Right lobe of liver (tissue), 6 donors: Measurements from ENCODE around the gene COG7. TPM values are rescaled to one million over a fixed set of nuclear protein-coding genes. Genes with fewer than 3 reads are reported as not detected.

Experiments
- ATAC-seq, 4 donors: fragments of 200-7000 bp; cut with Tn5 transposase; one replicate each; pipeline ENCODE4 v1.9.1; 2020; ENCODE audit warnings: mild to moderate bottlenecking in 4 of 4, moderate library complexity in 4 of 4
- DNase-seq, 3 donors: peaks; one replicate each; pipeline ENCODE4 v3.0.0-alpha.2; 2020
- H3K27ac ChIP-seq, 3 donors: fragments of 200-600 bp; one replicate each; pipeline ENCODE4 v1.8.0; 2022
- H3K27me3 ChIP-seq, 2 donors: fragments of 200-600 bp; one replicate each; pipeline ENCODE4 v1.8.0; 2022
- H3K36me3 ChIP-seq, 4 donors: fragments of 200-600 bp; sonication (generic) in 1 of 4; one replicate each; pipeline versions ENCODE4 v1.5.1 to v1.8.0; 2017 to 2022; ENCODE audit warnings: control low read depth in 1 of 4
- H3K4me1 ChIP-seq, 4 donors: fragments of 200-600 bp; sonication (generic) in 1 of 4; one replicate each; pipeline versions ENCODE4 v1.5.1 to v1.8.0; 2017 to 2022; ENCODE audit warnings: control low read depth in 1 of 4
- H3K4me3 ChIP-seq, 3 donors: fragments of 200-600 bp; one replicate each; pipeline ENCODE4 v1.8.0; 2022
- H3K9me3 ChIP-seq, 4 donors: fragments of 200-600 bp; sonication (generic) in 1 of 4; one replicate each; pipeline versions ENCODE4 v1.5.1 to v1.8.0; 2017 to 2022; ENCODE audit warnings: control low read depth in 1 of 4
- POLR2A ChIP-seq: fragments of 450-650 bp; IDR thresholded peaks from one replicate; pipeline ENCODE4 v1.6.1; 2017; ENCODE audit warnings: antibody characterized with exemption, mild to moderate bottlenecking
- WGBS: methylation state at CpG from one replicate; pipeline ENCODE4 v1.1.6; 2018; ENCODE audit warnings: low coverage, low lambda C conversion rate; ENCODE audit not compliant: insufficient coverage; ENCODE audit errors: missing lambda C conversion rate; 5-methylcytosine and 5-hydroxymethylcytosine counted together
- intact Hi-C, 2 donors: fragments of 100-400 bp; cut with DNase I; formaldehyde crosslinking; loops; one replicate each; pipeline versions ENCODE4 v1.11.2 to v1.14.1; 2022
- total RNA-seq, 6 experiments: library from RNA; depleted of rRNA in 2 of 6; stranded (reverse); fragments of >200 nt in 2 of 6; fragmentation: NEBNext Ultra II Directional in 3 of 6; extraction: Animal tissue kit (Norgen Biotek cat#: 25700) in 3 of 6; gene quantifications; one replicate each; pipeline versions ENCODE4 v1.1.0 to v1.2.4, GENCODE V29; 2016 to 2023
- TF ChIP-seq, protein P1 (sequence below), 4 donors: fragments of 200-600 bp in 3 of 4; fragments of 450-650 bp in 1 of 4; IDR thresholded peaks; one replicate each; pipeline versions ENCODE4 v1.5.1 to v1.8.0; 2016 to 2022; ENCODE audit warnings: antibody characterized with exemption in 4 of 4, mild to moderate bottlenecking in 2 of 4
- donor health status: DM: no; HTN: yes; CAD: no.
- donor health status: DM: no; HTN: no; CAD: no.
- donor health status: DM: no; HTN: no; CAD: no.
- donor health status: DM: no; HTN: yes; CAD: no.
- donor health status: DM: no; HTN: yes; CAD: no.

The COG7 gene
- total RNA-seq, 6 experiments from 2014 or later = 7.5 to 11.2 (median 8.4) TPM

DNA sequence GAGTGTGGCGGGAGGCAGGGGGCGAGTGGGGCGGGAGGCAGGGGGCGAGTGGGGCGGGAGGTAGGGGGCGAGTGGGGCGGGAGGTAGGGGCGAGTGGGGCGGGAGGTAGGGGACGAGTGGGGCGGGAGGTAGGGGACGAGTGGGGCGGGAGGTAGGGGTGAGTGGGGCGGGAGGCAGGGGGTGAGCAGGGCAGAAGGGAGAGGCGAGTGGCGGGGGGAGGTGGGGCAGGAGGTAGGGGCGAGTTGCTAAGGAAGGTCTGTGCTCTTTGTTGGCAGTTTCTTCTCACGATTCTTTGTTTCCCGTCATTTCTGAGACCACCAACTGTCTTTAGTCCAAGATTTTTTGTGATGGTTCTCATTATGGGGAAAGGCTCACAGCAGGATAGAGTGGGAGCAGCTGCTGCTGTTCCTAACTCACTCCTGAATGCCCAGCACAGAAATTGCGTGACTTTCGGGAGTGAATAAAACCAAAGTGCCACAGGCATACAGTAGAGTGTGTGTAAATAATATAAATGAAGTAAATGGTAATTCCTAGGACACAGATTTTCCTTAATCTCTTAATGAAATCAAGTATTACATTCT is 44.7 kb downstream of the COG7 start:
- DNase-seq = no peak
- peaks cover 0 to 57% (median 5%) of the 10 kb centered on the region in 4 donors for H3K36me3 ChIP-seq
- no peak overlapping the region for H3K4me3 ChIP-seq
- WGBS = 88% methylated on average over 16 of the region's 21 CpGs
- no peak for ATAC-seq
- TF ChIP-seq, protein P1, sequence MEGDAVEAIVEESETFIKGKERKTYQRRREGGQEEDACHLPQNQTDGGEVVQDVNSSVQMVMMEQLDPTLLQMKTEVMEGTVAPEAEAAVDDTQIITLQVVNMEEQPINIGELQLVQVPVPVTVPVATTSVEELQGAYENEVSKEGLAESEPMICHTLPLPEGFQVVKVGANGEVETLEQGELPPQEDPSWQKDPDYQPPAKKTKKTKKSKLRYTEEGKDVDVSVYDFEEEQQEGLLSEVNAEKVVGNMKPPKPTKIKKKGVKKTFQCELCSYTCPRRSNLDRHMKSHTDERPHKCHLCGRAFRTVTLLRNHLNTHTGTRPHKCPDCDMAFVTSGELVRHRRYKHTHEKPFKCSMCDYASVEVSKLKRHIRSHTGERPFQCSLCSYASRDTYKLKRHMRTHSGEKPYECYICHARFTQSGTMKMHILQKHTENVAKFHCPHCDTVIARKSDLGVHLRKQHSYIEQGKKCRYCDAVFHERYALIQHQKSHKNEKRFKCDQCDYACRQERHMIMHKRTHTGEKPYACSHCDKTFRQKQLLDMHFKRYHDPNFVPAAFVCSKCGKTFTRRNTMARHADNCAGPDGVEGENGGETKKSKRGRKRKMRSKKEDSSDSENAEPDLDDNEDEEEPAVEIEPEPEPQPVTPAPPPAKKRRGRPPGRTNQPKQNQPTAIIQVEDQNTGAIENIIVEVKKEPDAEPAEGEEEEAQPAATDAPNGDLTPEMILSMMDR (IDR thresholded peaks at IDR 0.05) = no peak
- no peak for TF ChIP-seq POLR2A
- H3K4me1 ChIP-seq = no peaks in the 10 kb centered on the region
- no peaks in the 10 kb centered on the region for H3K9me3 ChIP-seq
- intact Hi-C loops = no loop called here
- no peaks in the 10 kb centered on the region for H3K27me3 ChIP-seq
- H3K27ac ChIP-seq = no peak overlapping the region

DNA sequence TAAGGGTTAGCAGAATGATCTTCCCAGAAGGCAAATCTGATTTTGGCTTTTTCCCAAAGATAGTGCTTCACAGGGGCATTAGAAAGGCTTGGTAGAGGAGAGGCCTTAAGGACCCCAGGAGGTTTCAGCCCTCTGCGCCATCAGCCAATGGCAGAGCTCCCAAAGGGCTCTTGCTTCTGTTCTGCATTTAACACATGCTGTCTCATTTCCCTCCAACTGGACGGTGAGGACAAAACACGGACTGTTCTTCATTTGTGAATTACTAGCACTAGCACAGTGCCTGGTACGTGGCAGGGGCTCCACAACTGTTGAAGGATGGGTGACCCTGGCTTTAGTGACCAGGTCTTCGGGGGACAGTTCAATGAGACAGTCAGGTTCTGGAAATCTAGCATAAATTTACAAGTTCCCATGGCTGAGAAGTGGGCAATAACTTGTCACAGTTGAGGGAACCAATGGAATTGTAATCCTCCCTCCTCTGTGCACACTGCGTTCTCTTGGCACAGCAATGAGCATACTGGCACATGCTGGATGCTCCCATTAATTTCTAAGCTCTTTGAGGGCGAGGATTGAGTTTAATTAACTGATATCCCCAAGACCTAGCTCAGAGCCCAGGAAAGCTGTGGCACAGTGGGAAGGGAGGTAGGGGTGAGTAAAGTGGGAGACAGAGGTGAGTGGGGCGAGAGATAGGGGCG is 45.4 kb downstream of the COG7 start:
- no peaks in the 10 kb centered on the region for H3K9me3 ChIP-seq
- ATAC-seq = no peak
- H3K4me3 ChIP-seq = no peak overlapping the region
- no peaks in the 10 kb centered on the region for H3K27me3 ChIP-seq
- peaks cover 0 to 54% (median 5%) of the 10 kb centered on the region in 4 donors for H3K36me3 ChIP-seq
- no peaks in the 10 kb centered on the region for H3K4me1 ChIP-seq
- no peak for TF ChIP-seq POLR2A
- TF ChIP-seq, protein P1 (IDR thresholded peaks at IDR 0.05) = no peak
- 94% methylated on average over 8 of the region's 9 CpGs for WGBS
- no peak overlapping the region for H3K27ac ChIP-seq
- DNase-seq = no peak
- intact Hi-C loops = no loop called here

DNA sequence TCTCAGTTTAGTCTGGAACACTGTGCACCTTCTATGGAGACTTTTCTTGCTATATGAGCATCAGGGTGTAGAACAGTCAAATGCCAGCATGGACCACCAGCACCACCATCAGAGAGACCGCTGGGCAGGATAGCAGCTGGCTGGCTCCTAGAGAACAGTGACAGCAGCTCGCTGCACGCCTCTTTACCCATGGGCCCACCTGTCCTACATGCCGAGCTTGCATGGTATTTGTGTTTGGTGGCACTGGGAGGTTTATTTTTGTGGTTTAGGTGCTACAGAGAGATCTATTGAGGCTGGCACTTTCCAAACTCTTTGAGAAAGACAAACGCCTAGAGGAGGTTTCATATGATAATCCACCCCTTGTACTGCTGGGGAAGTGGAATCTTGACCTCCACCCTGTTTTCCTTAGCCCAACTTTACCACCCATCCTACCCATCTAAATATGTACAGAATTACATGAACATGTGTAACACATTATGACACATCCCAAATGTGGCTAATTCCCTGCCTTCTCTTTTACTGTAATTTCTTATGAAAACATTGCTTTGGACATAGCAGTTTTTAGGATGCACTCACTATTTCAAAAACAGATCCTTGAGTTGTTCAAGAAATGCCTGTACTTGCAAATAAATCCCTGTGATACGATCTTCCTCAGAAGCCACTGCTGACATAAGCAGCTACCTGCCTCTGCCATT is 46.3 kb downstream of the COG7 start:
- 100% methylated on average over 2 of the region's 6 CpGs for WGBS
- intact Hi-C loops = no loop called here
- H3K4me3 ChIP-seq = no peak overlapping the region
- no peak for TF ChIP-seq POLR2A
- TF ChIP-seq, protein P1 (IDR thresholded peaks at IDR 0.05) = no peak
- H3K4me1 ChIP-seq = no peaks in the 10 kb centered on the region
- no peaks in the 10 kb centered on the region for H3K27me3 ChIP-seq
- DNase-seq = no peak
- no peaks in the 10 kb centered on the region for H3K9me3 ChIP-seq
- ATAC-seq = no peak
- no peak overlapping the region for H3K27ac ChIP-seq
- peaks cover 0 to 47% (median 5%) of the 10 kb centered on the region in 4 donors for H3K36me3 ChIP-seq

DNA sequence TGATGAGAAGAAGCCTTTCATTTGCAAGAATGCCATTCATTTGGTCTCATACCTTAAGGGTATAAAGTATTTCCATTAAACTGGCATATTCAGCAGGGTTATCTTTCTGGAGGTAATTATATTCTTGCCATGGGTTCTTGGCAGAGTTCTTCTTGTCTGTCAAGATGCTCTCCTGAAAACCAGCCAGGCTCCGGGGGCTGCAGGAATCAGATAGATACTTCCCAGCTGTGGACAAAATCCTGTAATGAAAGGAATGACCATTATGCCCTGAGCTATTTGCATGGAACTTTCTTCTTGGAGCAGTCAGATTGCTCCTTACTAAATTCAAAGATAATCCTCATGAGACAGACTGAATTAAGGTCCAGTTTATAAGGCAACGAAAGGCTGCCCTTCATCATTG is 47.0 kb downstream of the COG7 start:
- TF ChIP-seq POLR2A = no peak
- TF ChIP-seq, protein P1 (IDR thresholded peaks at IDR 0.05) = no peak
- ATAC-seq (no peak), DNase-seq (no peak)
- H3K4me1 ChIP-seq = no peaks in the 10 kb centered on the region
- H3K27ac ChIP-seq = no peak overlapping the region
- H3K9me3 ChIP-seq = no peaks in the 10 kb centered on the region
- peaks cover 0 to 49% (median 7%) of the 10 kb centered on the region in 4 donors for H3K36me3 ChIP-seq
- intact Hi-C loops = no loop called here
- no peaks in the 10 kb centered on the region for H3K27me3 ChIP-seq
- 100% methylated on average over 1 of the region's 2 CpGs for WGBS
- no peak overlapping the region for H3K4me3 ChIP-seq
